NCI-H226 (cell line): ENCODE results near the gene SLC9A1.
A peak's percentile ranks its signal among the peaks of the same experiment; 100 is the strongest.

Experiments
- DNase-seq: peaks from one replicate; pipeline ENCODE4 v3.0.0-alpha.2; 2015

SLC9A1 gene

GRCh38 chr1:27150183-27150582 is 4.7 kb downstream of the SLC9A1 start:
- no peak for DNase-seq

- DNase-seq: no peak
These were observed 5.2 kb downstream of the SLC9A1 start for GRCh38 chr1:27149762-27150113.

GRCh38 chr1:27149084-27149761 is 5.7 kb downstream of the SLC9A1 start:
- DNase-seq: no peak

GRCh38 chr1:27148591-27148990 is 6.3 kb downstream of the SLC9A1 start:
- no peak for DNase-seq

GRCh38 chr1:27147842-27148518 is 6.9 kb downstream of the SLC9A1 start:
- no peak for DNase-seq

GRCh38 chr1:27145934-27146354 is 9.0 kb downstream of the SLC9A1 start:
- peak; percentile 90 for DNase-seq

- no peak for DNase-seq
These were observed 9.8 kb downstream of the SLC9A1 start for GRCh38 chr1:27144920-27145661.

DNA sequence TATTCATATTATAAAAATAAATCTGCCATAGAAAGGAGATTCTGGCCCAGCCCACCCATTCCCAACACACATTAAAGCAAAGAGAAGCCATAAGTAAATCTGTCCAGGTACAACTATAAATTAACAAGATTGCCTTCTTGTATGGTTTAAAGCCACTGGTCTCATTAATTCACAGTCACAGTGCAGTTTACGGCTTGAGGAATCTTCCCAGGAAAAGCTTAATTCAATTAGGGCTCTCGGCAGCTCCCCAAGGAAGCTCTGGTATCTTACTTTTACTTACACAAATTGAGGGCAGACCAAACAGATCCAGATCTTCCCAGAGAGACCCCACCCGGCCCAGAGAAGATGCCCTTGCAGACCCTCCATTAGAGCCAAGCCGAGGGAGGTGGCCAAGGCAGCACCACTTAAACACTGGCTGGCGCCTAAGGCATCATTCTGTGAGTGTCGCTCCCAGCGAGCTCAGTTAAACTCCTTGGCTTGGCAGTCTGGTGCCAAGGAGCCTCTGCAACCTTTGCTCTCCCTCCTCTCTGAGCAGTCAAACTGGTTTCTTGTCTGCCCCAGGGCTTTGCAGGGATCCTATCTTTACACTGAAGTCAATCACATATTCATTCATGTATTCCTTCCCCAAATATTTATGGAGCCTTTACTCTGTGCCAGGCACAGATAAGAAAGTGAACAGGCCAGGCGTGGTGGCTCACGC is 10.7 kb downstream of the SLC9A1 start:
- no peak for DNase-seq

- DNase-seq: no peak
These were observed 11.5 kb downstream of the SLC9A1 start for GRCh38 chr1:27143401-27143800.

- no peak for DNase-seq
These were observed 12.5 kb downstream of the SLC9A1 start for GRCh38 chr1:27142464-27142863.

- no peak for DNase-seq
These were observed 13.5 kb downstream of the SLC9A1 start for GRCh38 chr1:27141266-27142003.

DNA sequence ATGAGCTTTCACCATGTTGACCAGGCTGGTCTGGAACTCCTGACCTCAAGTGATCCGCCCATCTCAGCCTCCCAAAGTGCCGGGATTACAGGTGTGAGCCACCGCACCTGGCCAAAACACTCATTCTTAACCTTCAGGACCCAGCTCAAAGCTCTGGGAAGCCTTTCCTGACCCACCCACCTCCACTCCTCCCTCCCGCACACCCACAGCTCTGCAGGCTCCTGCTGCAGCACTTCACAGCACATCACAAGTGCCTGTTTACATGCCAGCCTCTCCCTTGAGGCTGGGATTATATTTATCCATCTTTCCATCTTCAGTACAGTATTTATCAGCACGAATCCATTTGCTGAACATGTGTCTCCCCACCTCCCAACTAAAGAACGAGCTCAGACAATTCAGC is 14.9 kb downstream of the SLC9A1 start:
- DNase-seq: no peak

- no peak for DNase-seq
These were observed 16.0 kb downstream of the SLC9A1 start for GRCh38 chr1:27138927-27139326.

DNA sequence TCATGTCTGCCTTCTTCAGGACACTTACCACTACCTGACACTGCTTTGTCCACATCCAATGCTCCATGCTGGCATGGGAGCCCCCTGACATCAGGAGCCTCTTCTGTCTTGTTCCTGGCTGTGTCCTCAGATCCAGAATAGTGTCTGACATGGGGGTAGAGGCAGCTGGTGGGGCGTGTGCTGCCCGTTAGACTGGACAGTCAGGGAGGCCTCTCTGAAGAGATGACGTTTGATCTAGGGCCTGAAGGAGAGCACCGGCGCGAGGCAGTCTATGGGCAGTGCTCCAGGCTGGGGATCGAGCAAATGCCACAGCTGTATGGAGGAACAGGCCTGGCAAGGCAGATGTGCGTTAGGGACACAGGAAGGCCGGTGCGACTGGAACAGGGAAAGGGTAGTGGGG is 16.6 kb downstream of the SLC9A1 start:
- DNase-seq: no peak

DNA sequence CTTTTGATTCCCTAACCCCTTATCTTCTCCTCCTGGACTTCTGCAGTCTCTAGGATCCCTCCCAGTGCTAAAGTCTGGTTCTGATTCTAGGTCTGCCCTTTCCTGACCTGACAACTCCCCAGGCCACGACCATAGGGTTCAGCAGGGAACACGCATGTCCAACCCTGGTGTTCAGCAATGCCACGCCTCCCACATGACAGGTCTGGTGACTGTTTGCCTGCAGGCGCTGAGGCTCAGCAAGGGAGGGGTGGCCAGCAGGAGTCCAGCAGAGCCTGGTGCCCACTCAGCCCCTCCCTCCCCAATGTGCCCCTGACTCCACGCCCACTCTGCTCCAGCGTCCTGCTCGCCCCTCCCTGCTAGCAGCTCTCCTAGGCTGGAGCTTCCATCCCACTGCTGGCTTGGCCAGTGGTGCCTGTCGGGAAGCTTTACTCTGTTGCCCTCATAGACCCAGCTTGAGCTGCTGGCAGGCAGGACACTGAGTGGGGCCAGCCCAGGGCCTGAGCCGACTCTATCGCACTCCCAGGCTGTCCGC is 17.3 kb downstream of the SLC9A1 start:
- DNase-seq: no peak

DNA sequence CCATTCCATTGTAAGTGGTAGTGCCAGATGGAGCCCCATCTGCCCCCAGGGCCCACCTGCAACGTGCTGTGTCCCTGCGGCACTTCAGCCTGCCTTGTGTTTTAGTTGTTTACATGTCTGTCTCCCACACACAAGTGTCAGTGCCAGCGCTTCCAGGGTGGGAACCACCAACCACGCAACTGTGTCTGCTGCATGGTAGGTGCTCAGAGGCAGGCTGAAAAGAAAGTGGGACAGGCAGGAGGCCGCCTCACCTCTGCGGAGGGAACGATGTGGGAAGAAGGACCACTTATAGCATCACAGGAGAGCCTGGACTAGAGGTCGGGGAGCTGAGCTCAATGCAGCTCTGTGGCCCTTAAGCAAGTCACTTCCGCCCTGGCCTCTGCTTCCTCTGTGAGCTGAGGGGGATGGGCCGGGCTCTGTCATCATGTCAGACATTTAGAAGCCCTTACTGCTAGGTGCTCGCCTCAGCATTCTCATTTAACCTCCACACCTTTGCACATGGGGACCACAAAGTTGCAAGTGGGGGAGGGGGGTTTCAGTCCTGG is 17.9 kb downstream of the SLC9A1 start:
- DNase-seq: no peak

GRCh38 chr1:27136236-27136551 is 18.7 kb downstream of the SLC9A1 start:
- peak; percentile 44 for DNase-seq

GRCh38 chr1:27135541-27136235 is 19.2 kb downstream of the SLC9A1 start:
- DNase-seq: no peak

- no peak for DNase-seq
These were observed 20.9 kb downstream of the SLC9A1 start for GRCh38 chr1:27133991-27134390.

GRCh38 chr1:27133158-27133557 is 21.8 kb downstream of the SLC9A1 start:
- no peak for DNase-seq

DNA sequence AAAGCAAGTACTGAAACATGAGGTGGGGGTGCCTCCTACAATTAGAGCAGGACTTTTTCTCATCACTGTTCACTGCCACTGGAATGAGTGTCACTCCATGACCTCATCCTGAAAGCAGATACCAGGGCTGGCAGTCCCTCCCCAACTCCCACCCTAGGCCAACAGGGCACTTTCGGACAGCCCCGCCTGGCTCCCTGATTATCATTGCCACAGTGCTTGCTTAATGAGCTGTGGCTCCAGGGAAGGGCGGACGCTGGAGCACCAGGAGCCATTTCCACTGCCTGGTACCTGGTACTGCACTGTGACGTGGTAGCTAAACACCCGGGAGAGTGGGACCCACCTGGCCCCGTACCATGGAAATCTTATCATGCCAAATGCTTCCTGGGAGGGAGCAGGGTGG is 22.3 kb downstream of the SLC9A1 start:
- DNase-seq: no peak

DNA sequence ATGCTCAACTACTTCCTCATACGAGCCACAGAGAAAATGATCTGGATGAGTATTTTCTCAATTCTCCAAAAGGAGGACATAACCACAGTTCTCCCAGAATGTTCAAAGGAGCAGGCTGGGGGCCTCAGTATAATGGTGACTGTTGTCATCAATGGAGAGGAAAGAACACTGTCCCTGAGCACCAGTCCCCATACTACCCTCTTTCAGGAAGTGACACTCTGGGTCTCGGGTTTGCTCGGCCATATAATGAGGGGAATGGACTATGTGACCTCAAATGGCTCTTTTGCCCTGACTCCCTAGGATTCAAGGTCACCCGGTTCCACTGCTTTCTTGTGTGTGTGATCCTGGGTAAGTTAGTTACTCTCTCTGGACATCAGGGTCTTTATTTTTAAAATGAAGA is 22.8 kb downstream of the SLC9A1 start:
- no peak for DNase-seq
